Left colon (tissue), 2 donors: ENCODE results near the gene TPI1. TPM values are rescaled to one million over a fixed set of nuclear protein-coding genes. Genes with fewer than 3 reads are reported as not detected.
"Not testable (repeated sequence)": the region's sequence is repeated elsewhere in the genome, so short reads cannot be mapped to it uniquely, and the experiment has no call there.

Source experiments
- ATAC-seq: fragments of 200-7000 bp; cut with Tn5 transposase; one replicate; pipeline ENCODE4 v1.9.1; 2020; ENCODE audit warnings: mild to moderate bottlenecking, moderate library complexity
- DNase-seq, 2 donors: peaks; one replicate each; pipeline ENCODE4 v3.0.0-alpha.2; 2020
- intact Hi-C, 2 donors: fragments of 100-400 bp; cut with DNase I in 1 of 2; cut with micrococcal nuclease in 1 of 2; formaldehyde crosslinking; loops; one replicate each; pipeline versions ENCODE4 v1.11.2 to v1.14.0; 2022; cut with DNase I, micrococcal nuclease
- total RNA-seq, 2 donors: library from RNA; stranded (reverse); fragmentation: NEBNext Ultra II Directional; extraction: Animal tissue kit (Norgen Biotek cat#: 25700); gene quantifications; one replicate each; pipeline ENCODE4 v1.2.1, GENCODE V29; 2021
- donor health status: DM: no; HTN: no; CAD: no.
- donor health status: DM: yes; HTN: yes; CAD: no.

Gene TPI1
- total RNA-seq, 2 donors from 2014 or later: 702 to 720 TPM

- DNase-seq (no peak), ATAC-seq (no peak)
- intact Hi-C loops: no loop called here
Measured at GRCh38 chr12:6903722-6904121, 36.4 kb downstream of the TPI1 start.

GRCh38 chr12:6904280-6905276 lies 37.2 kb downstream of the TPI1 start, which contains the start of gene LRRC23:
Gene LRRC23, plus strand, starts transcription at chr12:6904822. Its CDS starts 812 bp downstream, at chr12:6905634.
- peak; percentile 98 to 100 for DNase-seq
- intact Hi-C loops: no loop called here
- peak; percentile 86 for ATAC-seq

- ATAC-seq (no peak), DNase-seq (no peak)
- intact Hi-C loops: no loop called here
Measured at GRCh38 chr12:6905414-6906040, 38.2 kb downstream of the TPI1 start.

GRCh38 chr12:6908141-6908540 lies 40.8 kb downstream of the TPI1 start:
- ATAC-seq, intact Hi-C loops, DNase-seq: not testable (repeated sequence)

DNA sequence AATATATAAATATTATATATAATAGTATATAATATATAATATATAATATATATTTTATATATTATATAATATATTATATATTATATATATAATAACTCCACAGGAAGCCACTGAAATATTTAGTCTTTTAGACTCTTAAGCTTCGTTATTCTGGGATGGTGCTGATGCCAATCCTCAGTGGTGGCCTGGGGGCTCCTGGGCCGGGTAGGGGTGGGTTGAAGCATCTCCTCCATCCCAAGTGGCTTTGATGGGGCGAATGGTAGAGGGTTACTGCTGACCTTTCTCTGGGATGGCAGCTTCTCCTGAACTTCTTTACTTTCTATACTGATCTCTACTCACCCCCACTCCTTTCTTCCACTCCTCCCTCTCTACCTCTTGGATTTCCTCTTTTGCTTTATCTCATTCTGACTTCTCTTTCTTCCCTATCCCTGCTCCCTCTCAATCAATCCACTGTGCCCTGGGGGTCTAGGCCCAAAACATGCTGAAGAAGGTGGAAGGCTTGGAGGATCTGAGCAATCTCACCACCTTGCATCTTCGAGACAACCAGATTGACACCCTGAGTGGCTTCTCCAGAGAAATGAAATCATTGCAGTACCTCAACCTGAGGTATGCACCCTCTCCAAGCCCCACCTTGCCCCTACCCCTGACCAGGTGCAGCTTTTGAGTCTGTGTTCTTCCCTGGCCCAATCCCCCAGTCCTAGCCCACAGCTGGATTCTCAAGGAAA lies 42.3 kb downstream of the TPI1 start:
- DNase-seq: no peak
- ATAC-seq: no peak
- intact Hi-C loops: no loop called here

DNA sequence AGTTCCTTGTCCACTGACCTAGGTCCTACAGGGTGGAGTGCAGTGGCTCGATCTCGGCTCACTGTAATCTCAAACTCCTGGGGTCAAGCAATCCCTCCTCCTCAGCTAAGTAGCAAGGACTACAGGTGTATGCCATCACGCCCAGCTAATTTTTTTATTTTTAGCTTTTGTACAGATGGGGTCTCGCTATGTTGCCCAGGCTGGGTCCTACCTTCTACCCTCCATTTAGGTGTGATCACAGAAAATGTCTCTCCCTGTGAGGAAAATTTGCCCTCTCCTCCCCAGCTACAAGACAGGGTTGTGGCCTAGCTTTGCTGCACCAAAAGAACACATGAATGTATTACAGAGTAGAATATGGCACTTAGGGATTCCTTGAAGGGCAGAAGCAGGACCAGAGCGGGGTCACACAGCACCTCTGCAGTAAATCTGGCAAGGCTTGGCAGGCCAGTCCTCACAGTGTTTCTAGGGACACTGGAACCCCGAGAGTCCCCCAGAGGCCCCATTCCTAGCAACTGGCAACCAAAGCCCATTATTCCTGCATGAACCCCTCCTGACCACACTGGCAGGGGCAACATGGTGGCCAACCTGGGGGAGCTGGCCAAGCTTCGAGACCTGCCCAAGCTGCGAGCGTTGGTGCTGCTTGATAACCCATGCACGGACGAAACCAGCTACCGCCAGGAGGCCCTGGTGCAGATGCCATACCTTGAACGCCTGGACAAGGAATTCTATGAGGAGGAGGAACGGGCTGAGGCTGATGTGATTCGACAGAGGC lies 45.0 kb downstream of the TPI1 start:
- intact Hi-C loops: no loop called here
- DNase-seq (no peak), ATAC-seq (no peak)

GRCh38 chr12:6914246-6914946 lies 47.1 kb downstream of the TPI1 start, which contains the start of gene ENO2:
Gene ENO2, plus strand, starts transcription at chr12:6914580. Its CDS starts 1,253 bp downstream, at chr12:6915833.
- ATAC-seq (peak; percentile 76), DNase-seq (peak; percentile 80)
- intact Hi-C loops: no loop called here

DNA sequence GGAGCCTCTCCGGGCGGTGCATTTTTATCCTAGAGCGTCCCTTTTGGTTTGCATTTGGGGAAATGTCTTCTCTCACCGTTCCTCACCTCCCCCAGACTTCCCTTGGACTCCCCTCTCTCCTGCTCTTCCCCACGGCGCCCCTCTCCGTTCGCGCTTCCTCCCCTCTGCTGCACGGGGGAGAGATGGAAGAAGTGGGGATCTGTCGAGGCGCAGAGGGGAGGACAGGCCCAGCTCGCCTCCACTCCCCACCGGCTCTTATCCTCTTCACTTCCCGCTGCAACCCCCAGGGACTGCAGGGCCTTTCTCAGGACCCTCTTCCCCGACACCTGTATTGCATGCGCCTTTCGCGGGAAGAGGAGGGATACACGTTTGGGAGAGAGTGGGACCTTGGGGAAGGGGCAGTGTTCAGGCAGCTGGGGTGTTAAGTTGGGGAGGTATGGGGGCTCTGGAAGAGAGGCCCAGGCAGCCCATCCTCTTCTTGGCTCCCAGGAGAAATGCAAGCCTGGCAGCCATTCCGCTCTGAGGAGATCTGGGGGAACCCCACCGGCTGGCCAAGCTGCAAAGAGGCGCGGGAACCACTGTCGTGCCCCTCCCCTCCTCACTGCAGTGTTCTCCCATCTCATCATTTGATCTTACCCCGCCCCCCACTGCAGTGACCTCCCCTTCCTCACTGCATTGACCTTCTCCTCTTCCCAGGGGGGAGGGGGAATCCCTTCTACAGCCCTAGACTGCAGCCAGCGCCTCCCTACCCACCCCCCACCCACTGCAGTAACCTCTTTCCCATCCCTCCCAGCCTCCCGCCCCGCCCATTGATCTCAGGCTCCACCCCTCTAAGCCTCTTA lies 47.8 kb downstream of the TPI1 start:
- DNase-seq (peak in 1 of 2 donors; percentile 52), ATAC-seq (peak; percentile 41)
- intact Hi-C loops: no loop called here

DNA sequence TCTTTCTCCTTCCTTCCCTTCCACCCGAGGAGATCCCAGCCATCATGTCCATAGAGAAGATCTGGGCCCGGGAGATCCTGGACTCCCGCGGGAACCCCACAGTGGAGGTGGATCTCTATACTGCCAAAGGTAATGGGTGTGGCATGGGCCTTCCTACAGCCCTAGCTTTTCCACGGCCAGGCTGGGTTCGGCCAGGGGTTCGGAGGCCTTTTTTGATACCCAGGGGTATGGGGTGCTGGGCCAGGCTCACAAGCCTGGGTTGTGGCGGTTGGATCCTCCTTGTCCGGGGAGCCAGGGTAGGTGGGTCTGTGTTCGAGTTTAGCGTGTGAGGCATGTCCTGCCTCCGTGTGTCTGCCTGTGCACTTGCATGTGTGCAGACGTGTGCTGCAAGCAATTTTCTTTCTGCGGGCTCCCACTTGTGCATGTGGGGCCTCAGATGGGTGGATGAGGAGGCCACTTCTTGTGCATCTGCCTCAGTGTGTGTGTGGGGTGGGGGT lies 48.5 kb downstream of the TPI1 start:
- DNase-seq: no peak
- intact Hi-C loops: no loop called here
- no peak for ATAC-seq

- ATAC-seq: no peak
- intact Hi-C loops: no loop called here
- no peak for DNase-seq
Measured at GRCh38 chr12:6916426-6917200, 49.3 kb downstream of the TPI1 start.

GRCh38 chr12:6917491-6918231 lies 50.3 kb downstream of the TPI1 start:
- intact Hi-C loops: no loop called here
- DNase-seq (no peak), ATAC-seq (no peak)

DNA sequence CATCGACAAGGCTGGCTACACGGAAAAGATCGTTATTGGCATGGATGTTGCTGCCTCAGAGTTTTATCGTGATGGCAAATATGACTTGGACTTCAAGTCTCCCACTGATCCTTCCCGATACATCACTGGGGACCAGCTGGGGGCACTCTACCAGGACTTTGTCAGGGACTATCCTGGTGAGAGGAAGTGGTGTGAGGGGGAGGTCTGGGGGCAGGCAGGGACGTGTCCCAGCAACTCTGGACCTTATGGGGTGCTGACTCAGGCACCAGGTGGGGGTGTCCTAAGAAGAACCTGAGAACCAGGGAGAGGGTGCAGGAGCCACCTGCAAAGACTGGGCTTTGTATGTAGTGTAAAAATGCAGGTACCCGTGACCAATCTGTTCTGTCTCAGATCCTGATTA lies 52.3 kb downstream of the TPI1 start:
- ATAC-seq (no peak), DNase-seq (no peak)
- intact Hi-C loops: no loop called here
